ENCODE data around the gene SORCS2.

DNA sequence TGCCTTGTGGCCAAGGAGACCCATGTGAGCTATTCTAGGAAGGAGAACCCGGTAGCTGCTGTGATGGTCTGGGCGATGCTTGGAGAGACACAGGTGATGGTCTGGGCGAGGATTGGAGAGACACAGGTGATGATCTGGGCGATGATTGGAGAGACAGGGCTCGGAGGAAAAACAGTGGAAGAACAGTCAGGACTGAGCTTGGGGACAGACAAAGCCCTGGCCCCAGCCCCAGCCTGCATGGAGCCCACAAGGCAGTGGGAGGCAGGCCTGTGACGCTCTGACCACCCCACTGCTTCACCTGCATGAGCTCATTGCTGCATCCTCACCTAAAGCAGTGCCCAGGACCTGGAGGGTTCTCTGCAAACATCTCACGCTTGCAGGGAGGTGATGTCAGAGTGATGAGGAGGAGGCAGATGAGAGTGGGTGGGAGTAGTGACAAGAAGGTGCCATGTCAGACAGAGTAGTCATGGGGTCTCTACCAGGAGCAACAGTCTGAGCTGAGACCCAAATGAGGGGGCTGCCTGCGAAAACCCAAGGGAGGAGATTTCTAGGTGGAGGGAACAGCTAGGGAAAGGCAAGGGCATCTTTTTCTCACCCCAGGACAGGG is 278.3 kb downstream of the SORCS2 start:
- TF ChIP-seq SIN3A (IDR thresholded peaks at IDR 0.05; ENCODE audit: borderline replicate concordance, insufficient read depth, low read length), result no peak
- TF ChIP-seq TAF1 (IDR thresholded peaks at IDR 0.05; ENCODE audit: borderline replicate concordance, insufficient read depth, low read length), result no peak

Data from PFSK-1 (cell line).